Measurements from ENCODE around the gene CD58. TPM values are rescaled to one million over a fixed set of nuclear protein-coding genes. Genes with fewer than 3 reads are reported as not detected.
"Not testable (repeated sequence)": the region's sequence is repeated elsewhere in the genome, so short reads cannot be mapped to it uniquely, and the experiment has no call there.

The CD58 gene
- total and polyA plus RNA-seq, 9 donors: 5.2 to 14.4 (median 6.8) TPM

DNA sequence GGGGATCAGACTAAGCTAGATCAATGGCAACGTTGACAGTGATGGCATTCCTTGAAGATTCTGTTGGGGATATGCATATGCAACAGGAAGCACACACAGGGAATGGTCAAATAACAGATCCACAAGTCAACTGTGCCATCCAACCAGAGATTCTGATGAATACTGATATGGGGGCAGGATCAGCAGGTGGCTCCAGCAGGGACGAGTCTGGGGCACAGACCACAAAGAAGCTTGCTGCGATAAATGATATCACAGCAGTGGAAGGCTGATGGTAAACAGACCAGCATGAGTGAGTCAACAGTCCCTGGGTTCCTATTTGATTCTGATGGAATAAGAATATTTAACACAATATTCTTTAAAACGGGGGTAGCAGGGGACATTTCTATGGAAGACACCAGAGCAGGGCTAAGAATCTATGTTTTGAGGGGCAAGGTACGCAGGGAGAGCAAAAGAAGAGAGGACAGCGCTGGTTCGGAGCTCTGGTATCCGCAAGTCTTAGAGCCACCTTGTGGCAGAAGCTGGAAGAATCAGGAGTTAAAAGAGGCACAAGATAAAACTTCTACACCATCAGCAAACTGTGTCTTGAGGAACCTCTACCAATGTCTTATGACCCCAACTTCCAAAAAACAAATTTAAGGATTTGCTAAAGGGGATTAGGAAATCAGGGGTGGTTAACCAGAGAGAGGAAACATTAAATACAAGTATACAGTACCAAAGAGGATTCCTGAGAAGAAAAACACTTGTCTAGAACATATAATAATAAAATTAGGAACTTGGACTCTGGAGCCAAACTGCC is 25.3 kb upstream of the CD58 start:
- DNase-seq: peak in 1 of 5 donors; percentile 36
- intact Hi-C loops (cut with DNase I); H3K4me1 ChIP-seq (ENCODE audit: insufficient read depth); H3K36me3 ChIP-seq; H3K27me3 ChIP-seq; H3K27ac ChIP-seq; H3K9me3 ChIP-seq; H3K4me3 ChIP-seq: not testable (repeated sequence)
- TF ChIP-seq, protein P1, sequence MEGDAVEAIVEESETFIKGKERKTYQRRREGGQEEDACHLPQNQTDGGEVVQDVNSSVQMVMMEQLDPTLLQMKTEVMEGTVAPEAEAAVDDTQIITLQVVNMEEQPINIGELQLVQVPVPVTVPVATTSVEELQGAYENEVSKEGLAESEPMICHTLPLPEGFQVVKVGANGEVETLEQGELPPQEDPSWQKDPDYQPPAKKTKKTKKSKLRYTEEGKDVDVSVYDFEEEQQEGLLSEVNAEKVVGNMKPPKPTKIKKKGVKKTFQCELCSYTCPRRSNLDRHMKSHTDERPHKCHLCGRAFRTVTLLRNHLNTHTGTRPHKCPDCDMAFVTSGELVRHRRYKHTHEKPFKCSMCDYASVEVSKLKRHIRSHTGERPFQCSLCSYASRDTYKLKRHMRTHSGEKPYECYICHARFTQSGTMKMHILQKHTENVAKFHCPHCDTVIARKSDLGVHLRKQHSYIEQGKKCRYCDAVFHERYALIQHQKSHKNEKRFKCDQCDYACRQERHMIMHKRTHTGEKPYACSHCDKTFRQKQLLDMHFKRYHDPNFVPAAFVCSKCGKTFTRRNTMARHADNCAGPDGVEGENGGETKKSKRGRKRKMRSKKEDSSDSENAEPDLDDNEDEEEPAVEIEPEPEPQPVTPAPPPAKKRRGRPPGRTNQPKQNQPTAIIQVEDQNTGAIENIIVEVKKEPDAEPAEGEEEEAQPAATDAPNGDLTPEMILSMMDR (IDR thresholded peaks at IDR 0.05): peak in 2 of 3 donors; percentile 12 to 13
- 13 to 22% (median 20%) methylated on average over 8 of the region's 8 CpGs for WGBS, 3 donors

DNA sequence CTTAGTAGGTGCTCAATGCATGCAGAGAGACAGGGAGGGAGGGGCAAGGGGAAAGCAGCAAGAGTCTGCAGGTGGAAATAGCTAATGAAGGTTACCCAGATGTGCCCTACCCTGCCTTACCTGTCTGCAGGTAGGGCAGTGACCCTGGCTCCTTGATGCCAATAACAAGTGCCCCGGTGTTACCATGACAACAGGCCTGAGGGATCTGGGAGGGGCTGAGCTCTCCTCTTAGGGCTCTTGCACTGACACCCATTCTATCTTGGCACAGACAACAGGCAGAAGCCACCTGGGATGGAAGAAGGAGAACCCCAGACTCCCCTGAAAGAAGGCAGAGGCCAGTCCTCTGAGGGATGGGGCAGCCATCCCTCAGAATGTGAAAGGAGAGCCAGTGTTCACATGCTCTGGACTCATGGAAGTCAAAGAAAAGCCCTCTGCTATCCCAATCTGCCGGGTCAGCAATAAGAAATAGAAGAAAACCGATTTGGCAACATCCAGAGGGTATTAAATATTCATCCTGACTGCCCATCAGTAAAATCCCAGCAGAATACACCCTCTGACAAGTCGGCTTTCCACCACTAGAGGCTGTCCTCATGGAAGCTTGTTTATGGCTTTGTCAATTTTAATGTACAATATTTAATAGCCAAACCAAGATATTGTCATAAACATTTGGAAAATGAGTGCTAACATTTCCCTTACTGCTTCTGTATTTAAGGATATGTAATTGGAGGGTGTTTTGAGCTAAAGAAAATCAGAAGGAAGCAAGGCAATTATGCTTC is 24.4 kb upstream of the CD58 start:
- intact Hi-C loops (cut with DNase I); H3K36me3 ChIP-seq; DNase-seq; H3K27me3 ChIP-seq; H3K27ac ChIP-seq; H3K4me1 ChIP-seq (ENCODE audit: insufficient read depth); H3K4me3 ChIP-seq; H3K9me3 ChIP-seq: not testable (repeated sequence)
- WGBS, 3 donors: 74 to 80% (median 80%) methylated on average over 4 of the region's 4 CpGs

DNA sequence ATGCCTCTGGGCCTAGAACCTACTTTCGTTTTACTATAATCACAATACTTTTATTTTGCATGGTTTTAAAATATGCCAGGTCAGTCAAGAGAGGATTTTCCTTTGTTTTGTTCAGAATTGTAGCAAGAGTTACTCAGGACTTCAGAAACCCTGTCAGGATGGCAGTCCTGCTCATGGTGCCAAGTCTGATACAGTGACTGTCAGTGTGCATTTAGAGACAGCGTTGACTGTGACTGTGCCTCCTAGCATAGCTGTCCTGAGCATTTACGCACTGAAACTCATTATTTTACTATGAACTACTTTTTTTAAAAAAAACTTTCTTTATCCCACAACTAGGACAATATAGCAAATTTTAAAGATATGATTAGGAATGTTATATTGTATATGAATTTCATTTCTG is 23.2 kb upstream of the CD58 start:
- H3K27ac ChIP-seq; H3K36me3 ChIP-seq; intact Hi-C loops (cut with DNase I); DNase-seq; H3K4me3 ChIP-seq; H3K4me1 ChIP-seq (ENCODE audit: insufficient read depth); H3K9me3 ChIP-seq; H3K27me3 ChIP-seq: not testable (repeated sequence)
- 94 to 97% (median 95%) methylated on average over 3 of the region's 3 CpGs for WGBS, 3 donors

DNA sequence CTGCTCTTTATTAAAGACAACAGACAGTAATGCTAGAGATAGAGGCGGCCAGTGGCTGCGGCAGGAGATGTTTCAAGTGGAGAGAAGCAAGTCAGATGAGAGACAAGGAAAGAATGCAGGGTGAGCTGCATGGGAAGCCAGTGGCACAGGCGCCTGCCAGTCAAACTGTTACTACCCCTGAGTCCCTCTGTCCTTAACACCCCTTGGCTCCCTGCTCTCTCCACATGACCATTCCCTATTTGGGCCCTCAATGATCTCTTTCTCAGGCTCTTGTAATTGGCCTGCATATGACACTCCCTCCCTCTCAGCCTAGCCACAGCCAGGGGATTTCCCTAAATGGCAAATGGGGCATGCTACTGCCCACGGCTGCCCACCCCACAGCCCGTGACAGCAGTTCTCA is 22.6 kb upstream of the CD58 start:
- H3K4me1 ChIP-seq (ENCODE audit: insufficient read depth); DNase-seq; intact Hi-C loops (cut with DNase I); H3K36me3 ChIP-seq; H3K27ac ChIP-seq; H3K27me3 ChIP-seq; H3K4me3 ChIP-seq; H3K9me3 ChIP-seq: not testable (repeated sequence)
- WGBS, 3 donors: 89 to 99% (median 91%) methylated on average over 3 to 4 of the region's 5 CpGs

DNA sequence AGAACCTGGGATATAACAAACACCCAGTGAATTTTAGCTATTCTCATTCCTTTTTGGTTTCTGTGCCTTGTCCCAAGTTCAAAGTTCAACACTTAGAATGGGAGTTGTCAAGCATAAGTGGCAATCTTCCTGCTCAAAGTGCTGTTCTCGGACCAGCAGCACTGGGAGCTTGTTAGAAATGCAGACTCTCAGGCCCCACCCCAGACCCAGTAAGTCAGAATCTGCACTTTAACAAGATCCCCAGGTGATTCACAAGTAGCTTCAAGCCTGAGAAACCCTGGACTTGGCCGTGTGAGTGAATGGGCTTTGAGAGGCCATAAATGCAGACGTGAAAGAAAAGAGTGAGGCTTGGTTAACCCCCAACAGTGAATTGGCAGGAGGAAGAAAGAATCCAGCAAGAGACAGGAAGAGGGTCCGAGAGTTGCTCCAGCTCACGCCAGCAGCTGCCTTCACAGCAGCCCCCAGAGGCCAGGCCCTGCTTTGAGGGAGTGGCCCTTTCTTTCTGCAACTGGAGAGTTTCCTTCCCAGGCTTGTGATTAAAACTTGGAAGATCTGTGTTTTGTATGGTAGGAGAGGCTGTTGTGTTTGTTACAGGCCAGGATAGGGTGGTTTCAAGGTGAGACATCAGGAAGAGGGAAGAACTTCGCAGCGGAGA is 21.3 kb upstream of the CD58 start:
- H3K36me3 ChIP-seq; H3K4me1 ChIP-seq (ENCODE audit: insufficient read depth); H3K4me3 ChIP-seq; H3K27me3 ChIP-seq; intact Hi-C loops (cut with DNase I); H3K9me3 ChIP-seq; H3K27ac ChIP-seq; DNase-seq: not testable (repeated sequence)
- WGBS, 3 donors: 79 to 86% (median 80%) methylated on average over 5 to 7 of the region's 7 CpGs

DNA sequence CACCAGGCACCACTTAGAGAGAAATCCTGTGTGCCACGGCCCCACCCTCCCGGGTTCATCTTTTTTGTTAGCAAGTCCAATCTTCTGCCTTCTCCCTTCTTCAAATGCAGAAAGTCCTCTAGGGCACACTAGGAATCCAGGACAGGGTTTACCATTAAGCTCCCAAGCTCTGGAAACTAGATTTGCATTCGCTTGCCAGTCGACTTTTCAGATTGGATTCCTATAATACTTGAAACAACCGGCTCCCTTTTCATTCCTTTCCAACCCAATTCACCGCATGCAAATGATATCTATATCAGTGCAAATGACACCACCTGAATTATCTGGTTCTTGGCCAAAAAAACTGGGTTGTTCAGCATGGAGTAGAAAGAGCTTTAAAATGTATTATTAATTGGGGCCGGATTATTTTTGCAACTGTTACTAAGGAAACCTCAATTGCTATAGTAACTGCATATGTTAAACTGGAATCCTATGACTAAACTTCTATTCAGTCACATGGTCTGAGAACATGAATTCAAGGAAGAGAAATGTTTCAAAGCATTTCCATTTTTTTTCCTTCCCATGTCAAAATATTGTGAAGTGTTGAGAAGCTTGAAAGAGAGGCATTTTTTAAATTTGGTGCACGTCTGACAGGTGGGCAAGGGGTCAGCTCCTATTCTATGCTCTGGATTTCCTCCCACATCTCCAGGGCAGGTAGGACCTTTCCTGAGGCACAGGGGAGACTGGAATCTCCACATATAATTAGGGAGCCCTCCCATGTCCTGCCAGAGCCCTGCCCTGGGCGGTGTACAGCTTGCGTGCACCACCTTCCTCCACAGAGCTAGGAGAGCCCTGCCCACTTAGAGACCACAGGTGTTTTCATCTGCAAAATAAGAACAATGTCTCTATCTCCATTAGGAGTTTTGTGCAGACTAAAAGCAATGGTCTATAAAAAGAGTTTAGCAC is 20.5 kb upstream of the CD58 start:
- H3K27ac ChIP-seq; intact Hi-C loops (cut with DNase I); H3K4me1 ChIP-seq (ENCODE audit: insufficient read depth); H3K36me3 ChIP-seq; H3K4me3 ChIP-seq; H3K9me3 ChIP-seq; H3K27me3 ChIP-seq; DNase-seq: not testable (repeated sequence)
- 69 to 87% (median 81%) methylated on average over 2 to 5 of the region's 10 CpGs for WGBS, 3 donors

DNA sequence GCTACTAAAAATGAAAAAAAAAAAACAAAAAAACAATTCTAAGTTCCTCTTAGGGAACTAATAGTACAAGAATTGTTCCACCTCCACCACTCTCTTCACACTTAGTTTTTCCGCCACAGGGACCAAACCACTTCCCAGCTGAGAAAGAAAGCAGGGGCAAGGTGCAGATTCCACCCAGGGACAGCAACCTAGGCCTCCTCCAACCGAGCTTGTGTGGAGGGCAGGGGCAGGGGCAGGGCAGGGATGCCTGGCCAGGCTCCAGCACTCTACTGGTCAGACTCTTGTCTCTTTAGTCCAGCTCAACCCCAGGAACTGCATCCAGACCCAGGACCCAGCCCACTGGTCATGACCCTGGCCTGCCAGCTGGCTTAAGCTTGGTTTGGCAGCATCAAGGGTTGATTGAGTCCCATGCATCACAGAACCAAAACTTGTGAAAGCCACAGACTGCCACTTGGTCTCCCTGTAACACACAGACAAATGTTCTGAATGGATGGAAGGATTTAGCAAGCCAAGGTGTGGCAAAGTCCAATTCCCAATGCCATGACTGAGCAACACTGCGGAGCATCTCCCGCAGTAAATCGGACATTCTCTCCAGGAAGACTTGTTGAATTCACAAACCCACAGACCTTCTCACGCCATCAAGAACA is 19.7 kb upstream of the CD58 start:
- DNase-seq; H3K4me3 ChIP-seq; intact Hi-C loops (cut with DNase I); H3K27ac ChIP-seq; H3K4me1 ChIP-seq (ENCODE audit: insufficient read depth); H3K9me3 ChIP-seq; H3K27me3 ChIP-seq; H3K36me3 ChIP-seq: not testable (repeated sequence)
- WGBS, 3 donors: 75 to 93% (median 89%) methylated on average over 2 to 6 of the region's 6 CpGs

DNA sequence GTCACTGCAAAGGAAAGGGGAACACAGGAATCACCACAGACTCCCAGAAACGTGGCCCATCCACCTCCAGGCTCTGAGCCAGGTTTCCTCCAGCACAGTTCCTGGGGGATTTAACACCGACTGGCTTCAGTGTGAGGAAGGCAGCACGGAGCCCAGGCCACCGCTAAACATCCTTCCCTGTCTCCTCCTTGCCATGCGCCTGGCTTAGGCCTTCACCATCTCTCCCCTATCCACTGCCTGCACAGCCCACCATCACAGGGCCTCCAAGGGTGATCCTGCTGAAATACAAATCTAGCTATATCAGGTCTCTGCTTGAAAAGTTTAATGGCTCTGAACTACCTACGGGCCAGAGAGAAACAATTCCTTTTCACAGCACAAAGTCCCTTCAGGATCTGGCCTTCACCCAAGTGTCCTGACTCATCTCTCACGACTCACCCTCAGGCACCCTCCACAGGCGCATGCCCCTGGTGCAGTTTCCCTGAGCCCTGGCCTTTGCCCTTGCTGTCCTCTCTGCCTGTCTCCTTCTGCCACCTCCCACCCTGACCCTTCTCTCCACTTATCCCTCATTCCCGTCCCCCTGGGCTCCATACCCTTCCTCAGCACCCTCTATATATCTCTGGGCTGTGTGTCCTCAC is 18.4 kb upstream of the CD58 start:
- H3K9me3 ChIP-seq; H3K27ac ChIP-seq; H3K36me3 ChIP-seq; H3K27me3 ChIP-seq; intact Hi-C loops (cut with DNase I); H3K4me3 ChIP-seq; H3K4me1 ChIP-seq (ENCODE audit: insufficient read depth); DNase-seq: not testable (repeated sequence)
- 58 to 65% (median 63%) methylated on average over 9 of the region's 9 CpGs for WGBS, 3 donors

Data from ovary (tissue), 9 donors.